ENCODE data around the gene NLK. TPM values are rescaled to one million over a fixed set of nuclear protein-coding genes. Genes with fewer than 3 reads are reported as not detected.
"Not testable (repeated sequence)": the region's sequence is repeated elsewhere in the genome, so short reads cannot be mapped to it uniquely, and the experiment has no call there.

Gene NLK
- total RNA-seq, 8 experiments from 2014 or later: 26.2 to 134 (median 37.5) TPM

DNA sequence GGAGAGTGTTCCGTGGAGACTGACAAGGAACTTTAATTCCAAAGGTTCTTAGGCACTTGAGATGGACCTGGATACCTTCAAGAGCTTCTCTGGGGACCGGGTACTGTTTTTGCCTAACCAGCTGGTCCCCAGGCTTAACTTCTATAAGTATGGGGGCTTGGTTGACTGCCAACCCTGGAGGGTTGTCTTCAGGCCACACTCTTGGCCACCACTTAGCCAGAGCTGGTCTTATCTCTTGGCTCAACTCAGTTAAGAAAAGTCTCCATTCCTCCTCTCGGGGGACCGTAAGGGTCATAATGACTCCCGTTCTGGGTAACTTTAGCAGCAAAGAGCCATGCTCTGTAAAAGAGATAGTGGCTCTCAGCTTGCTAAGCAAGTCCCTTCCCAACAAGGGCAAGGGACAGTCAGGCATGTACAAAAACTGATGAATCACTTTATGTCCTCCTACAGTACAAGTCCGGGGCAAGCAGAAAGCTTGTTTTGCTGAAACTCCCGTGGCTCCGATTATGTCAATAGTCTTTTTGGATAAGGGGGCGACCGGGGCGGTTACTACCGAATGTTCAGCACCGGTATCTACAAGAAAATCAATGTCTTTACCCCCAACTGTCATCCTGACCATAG lies 193.7 kb downstream of the NLK start:
- in situ Hi-C loops (cut with MboI; ENCODE audit: low pct_unique_long_range_greater_than_20kb in 2 of 9, low sequenced_read_pairs in 9 of 9, unreplicated experiment in 9 of 9); H3K27ac ChIP-seq; H3K4me1 ChIP-seq (replicated peaks in 1 of 2); ATAC-seq (replicated peaks in 6 of 8); H3K4me3 ChIP-seq: not testable (repeated sequence)
- WGBS, 10 experiments: 60 to 100% (median 85%) methylated on average over 1 to 6 of the region's 13 CpGs; no CpG with 5 or more reads in 4 of the 10 experiments

DNA sequence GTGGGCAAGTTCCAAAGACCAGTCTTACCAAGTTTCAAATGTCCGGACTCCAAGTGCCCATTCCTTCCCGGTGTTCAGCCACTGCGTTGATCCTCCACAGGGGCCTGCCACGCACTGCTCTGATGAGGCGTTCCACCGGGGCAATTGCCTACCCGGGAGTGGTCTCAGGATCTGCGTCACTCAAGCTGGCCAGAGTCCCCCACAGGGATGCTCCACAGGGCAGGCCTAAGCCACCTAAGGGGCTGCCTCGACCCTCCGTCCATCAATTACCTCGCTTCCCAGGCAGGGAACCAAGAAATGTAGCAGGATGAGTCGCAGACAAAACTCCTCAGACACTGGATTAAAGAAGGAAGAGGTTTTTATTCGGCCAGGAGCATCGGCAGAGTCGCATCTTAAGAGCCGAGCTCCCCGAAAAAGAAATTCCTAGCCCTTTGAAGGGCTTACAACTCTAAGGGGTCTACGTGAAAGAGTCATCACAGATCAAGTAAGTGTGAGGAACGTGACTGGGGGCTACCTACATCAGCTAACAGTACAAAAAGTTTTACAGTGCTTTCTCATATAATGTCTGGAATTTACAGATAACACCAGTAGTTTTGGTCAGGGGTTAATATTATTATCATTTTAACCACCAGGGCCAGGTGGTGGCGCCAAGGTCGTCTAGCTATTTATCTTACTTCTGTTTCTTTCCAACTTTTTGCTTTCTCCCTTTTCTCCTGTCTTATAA lies 196.2 kb downstream of the NLK start:
- H3K4me1 ChIP-seq (replicated peaks in 1 of 2); ATAC-seq (replicated peaks in 6 of 8); H3K27ac ChIP-seq; H3K4me3 ChIP-seq; in situ Hi-C loops (cut with MboI; ENCODE audit: low pct_unique_long_range_greater_than_20kb in 2 of 9, low sequenced_read_pairs in 9 of 9, unreplicated experiment in 9 of 9): not testable (repeated sequence)
- WGBS, 10 experiments: 44 to 93% (median 90%) methylated on average over 3 to 11 of the region's 21 CpGs; no CpG with 5 or more reads in 5 of the 10 experiments

GRCh38 chr17:28239271-28239624 lies 196.8 kb downstream of the NLK start:
- H3K27ac ChIP-seq: no peak overlapping the region
- H3K4me1 ChIP-seq (replicated peaks in 1 of 2): no peaks in the 10 kb centered on the region
- in situ Hi-C loops (cut with MboI; ENCODE audit: low pct_unique_long_range_greater_than_20kb in 2 of 9, low sequenced_read_pairs in 9 of 9, unreplicated experiment in 9 of 9): no loop called here
- H3K4me3 ChIP-seq: no peak overlapping the region
- WGBS, 10 experiments: 14 to 100% (median 53%) methylated on average over 1 to 2 of the region's 3 CpGs; no CpG with 5 or more reads in 4 of the 10 experiments
- ATAC-seq (replicated peaks in 6 of 8): no peak

- Histone ChIP-seq H3K4me1 (replicated peaks in 1 of 2) (no peaks in the 10 kb centered on the region), H3K4me3 (no peak overlapping the region), H3K27ac (no peak overlapping the region)
- in situ Hi-C loops (cut with MboI; ENCODE audit: low pct_unique_long_range_greater_than_20kb in 2 of 9, low sequenced_read_pairs in 9 of 9, unreplicated experiment in 9 of 9): no loop called here
- no peak for ATAC-seq (replicated peaks in 6 of 8)
- WGBS, 10 experiments: 50 to 100% (median 84%) methylated on average over 2 to 7 of the region's 8 CpGs; no CpG with 5 or more reads in 4 of the 10 experiments
These were observed 198.3 kb downstream of the NLK start for GRCh38 chr17:28240688-28241340.

GRCh38 chr17:28242791-28243190 lies 200.3 kb downstream of the NLK start:
- no peak for ATAC-seq (replicated peaks in 6 of 8)
- in situ Hi-C loops (cut with MboI; ENCODE audit: low pct_unique_long_range_greater_than_20kb in 2 of 9, low sequenced_read_pairs in 9 of 9, unreplicated experiment in 9 of 9): no loop called here
- no peaks in the 10 kb centered on the region for H3K4me1 ChIP-seq (replicated peaks in 1 of 2)
- 0 to 100% (median 82%) methylated on average over 1 to 5 of the region's 6 CpGs; no CpG with 5 or more reads in 4 of the 10 experiments for WGBS, 10 experiments
- H3K4me3 ChIP-seq: no peak overlapping the region
- H3K27ac ChIP-seq: no peak overlapping the region

DNA sequence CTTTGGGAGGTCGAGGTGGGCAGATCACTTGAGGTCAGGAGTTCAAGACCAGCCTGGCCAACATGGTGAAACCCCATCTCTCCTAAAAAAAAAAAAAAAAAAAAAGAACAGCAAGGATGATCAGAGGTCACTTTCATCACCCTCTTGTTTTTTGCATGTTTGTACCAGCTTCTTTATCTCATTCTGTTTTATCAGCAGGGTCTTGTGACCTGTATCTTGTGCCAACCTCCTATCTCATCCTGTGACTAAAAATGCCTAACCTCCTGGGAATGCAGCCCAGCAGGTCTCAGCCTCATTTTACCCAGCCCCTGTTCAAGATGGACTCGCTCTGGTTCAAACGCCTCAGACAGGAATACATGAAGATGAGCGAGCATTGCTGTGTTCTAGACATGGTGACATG lies 200.8 kb downstream of the NLK start:
- H3K27ac ChIP-seq; H3K4me3 ChIP-seq; H3K4me1 ChIP-seq (replicated peaks in 1 of 2); ATAC-seq (replicated peaks in 6 of 8); in situ Hi-C loops (cut with MboI; ENCODE audit: low pct_unique_long_range_greater_than_20kb in 2 of 9, low sequenced_read_pairs in 9 of 9, unreplicated experiment in 9 of 9): not testable (repeated sequence)
- 0 to 100% (median 82%) methylated on average over 1 to 4 of the region's 4 CpGs; no CpG with 5 or more reads in 2 of the 10 experiments for WGBS, 10 experiments

DNA sequence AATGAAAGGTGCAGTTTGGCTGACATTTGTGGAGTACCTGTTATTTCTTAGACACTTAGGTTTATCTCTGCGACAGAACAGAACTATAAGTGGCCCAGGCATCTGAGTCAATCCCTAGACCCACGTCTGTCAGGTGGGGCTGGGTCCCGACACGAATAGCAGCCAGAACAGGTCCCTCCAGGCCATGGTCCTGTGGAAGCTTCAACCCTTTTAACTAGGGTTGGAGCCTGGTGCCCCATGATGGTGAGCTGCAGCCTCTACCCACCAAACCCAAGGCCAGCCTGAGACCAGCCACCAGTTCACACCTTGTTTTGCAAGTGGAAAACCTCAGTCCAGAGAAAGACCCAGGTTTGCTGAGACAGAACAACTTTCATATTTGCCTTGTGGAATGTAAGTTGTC lies 202.0 kb downstream of the NLK start:
- in situ Hi-C loops (cut with MboI; ENCODE audit: low pct_unique_long_range_greater_than_20kb in 2 of 9, low sequenced_read_pairs in 9 of 9, unreplicated experiment in 9 of 9): no loop called here
- ATAC-seq (replicated peaks in 6 of 8): no peak
- Histone ChIP-seq H3K27ac (no peak overlapping the region), H3K4me1 (replicated peaks in 1 of 2) (no peaks in the 10 kb centered on the region), H3K4me3 (no peak overlapping the region)
- WGBS, 10 experiments: 80 to 100% methylated on average over 1 of the region's 4 CpGs; no CpG with 5 or more reads in 8 of the 10 experiments

Other genes with a start within 250 kb of the NLK start
- gene NOS2, start 242.1 kb upstream of the NLK start, total RNA-seq: 1 to 10 TPM in 1 of 8 experiments, under 1 TPM in 7; 0.09 to 1.3 (median 0.20) TPM
- 10 to 100 TPM in 6 of 8 experiments, 1 to 10 TPM in 2; 6.7 to 45.8 (median 14.4) TPM for gene LYRM9, start 149.3 kb upstream of the NLK start, total RNA-seq

Data from motor neuron (in vitro differentiated cells).